HG02938 (cell line): Measurements from ENCODE around the gene RHEX.

ENCODE experiments used
- ATAC-seq: cut with Tn5 transposase; IDR thresholded peaks from one replicate; pipeline ENCODE4 v1.9.1; 2021; ENCODE audit warnings: mild to moderate bottlenecking, moderate library complexity; ENCODE audit not compliant: unreplicated experiment

RHEX gene

GRCh38 chr1:206087091-206087490, 34.1 kb downstream of the RHEX start:
- ATAC-seq = no peak

DNA sequence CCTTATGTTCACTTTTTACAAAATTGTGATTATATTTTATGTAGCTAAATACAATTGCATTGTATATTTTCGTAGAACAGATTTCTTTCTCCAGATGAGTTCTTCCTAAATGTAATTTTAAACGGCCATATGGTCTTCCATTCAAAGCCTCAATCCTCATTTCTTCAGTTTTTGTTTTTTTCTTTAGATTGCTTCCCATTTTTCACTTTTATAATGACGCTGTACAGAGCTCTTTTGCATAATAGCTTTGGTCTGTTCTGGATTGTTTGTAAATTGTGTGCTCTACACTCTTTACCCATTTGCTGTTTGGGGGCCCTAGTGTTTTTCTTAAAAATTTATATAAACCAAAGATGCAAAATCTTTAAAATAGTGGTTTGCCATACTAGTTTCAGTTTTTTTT, 36.4 kb downstream of the RHEX start:
- no peak for ATAC-seq

- no peak for ATAC-seq
Measured at GRCh38 chr1:206094024-206094423, 41.1 kb downstream of the RHEX start.

DNA sequence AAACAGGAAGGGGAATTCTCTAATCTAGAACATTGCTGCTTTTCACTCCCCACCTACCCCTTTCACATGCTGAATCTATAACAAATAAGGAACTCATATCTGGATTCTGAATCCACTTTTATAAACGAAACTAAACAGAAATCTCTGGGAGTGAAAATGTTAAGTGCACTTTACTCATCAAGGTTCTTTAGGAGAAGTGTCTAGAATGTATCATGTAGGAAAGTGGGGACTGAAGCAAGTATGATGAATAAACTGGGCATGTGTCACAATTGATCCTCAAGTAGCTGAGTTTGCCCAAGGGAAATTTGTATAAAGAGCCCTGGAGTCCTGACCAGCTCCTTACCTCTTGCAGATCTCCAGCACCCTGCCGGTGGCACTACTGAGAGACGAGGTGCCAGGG, 44.4 kb downstream of the RHEX start:
- no peak for ATAC-seq

DNA sequence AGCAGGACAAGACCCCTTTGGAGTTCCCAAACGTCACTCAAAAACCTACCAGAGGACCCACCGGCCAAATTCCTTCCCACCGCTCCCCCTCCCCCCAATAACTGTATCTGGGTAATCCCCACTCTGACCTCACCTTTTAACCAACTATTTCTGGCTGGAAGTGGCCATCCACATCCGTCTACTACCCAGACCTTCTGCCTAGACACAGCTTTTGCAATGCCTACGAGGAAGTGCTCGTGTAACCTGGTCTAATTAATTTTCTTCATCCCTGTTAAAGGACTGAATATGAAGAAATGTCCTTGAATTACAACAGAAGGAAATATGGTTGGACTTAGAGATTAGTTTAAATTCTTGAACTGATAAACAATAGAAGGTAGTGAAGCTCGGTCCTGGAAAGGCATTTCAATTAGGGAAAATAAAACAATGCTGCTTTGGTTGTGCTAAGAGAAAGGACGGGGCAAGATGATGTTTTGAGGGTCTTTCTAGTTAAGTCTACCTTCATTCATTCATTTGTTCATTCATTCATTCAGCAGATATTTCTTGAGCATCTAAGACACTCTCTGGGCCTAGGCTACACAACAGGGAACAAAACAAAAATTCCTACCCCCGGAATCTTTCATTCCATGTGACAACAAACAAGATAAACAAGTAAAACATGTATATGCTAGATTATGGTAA, 45.4 kb downstream of the RHEX start:
- ATAC-seq = no peak

DNA sequence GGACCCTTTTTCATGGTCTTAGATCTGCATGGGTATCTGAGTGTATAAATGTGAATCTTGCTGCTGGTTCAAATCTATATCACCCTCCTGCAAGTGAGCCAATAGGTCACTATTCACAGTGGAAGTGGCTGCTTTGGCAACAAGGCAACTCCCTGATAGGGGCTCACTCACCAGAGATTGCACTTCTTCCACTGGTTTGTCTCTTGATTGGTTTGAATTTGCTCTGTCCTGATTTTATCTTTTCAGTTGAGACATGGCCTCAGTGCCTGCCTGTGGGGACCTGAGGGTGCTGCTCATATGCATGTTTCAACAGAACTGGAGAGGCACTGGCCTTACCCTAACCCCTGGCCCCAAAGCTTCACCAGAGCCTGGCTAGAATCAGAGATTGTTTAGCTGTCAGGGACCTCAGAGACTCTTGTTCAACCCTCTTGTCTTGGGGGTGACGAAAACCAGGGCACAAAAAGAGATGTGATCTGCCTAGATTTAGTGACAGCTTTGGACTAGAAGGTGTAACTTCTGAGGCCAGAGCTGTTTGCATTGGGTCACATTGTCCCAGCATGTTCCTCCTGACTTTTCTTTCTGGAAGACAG, 47.3 kb downstream of the RHEX start:
- no peak for ATAC-seq

DNA sequence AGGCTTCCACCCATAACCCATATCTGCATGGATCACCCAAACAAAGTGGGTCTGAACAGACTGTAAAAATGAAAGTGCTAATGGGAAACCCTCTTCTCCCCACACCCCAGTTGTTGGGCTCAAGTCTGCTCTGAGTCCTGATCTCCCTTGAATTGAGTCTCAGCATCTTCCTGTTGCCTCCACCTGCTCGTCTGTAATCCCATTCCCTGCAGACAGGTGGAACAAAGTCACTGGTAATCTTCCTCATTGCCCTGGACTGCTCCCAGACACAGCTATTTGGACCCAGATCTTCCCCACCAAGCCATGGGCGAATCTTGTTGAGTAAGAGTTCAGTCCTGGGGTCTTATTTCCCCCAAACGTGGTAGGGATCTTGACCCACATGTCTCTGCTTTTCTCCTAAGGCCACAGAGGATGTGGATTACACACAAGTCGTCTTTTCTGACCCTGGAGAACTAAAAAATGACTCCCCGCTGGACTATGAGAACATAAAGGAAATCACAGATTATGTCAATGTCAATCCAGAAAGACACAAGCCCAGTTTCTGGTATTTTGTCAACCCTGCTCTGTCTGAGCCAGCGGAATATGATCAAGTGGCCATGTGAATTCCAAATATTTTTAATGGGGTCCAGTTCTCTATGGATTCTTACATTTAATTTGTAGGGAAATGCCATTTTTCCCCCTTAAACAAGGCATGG, 48.5 kb downstream of the RHEX start:
- ATAC-seq = no peak

GRCh38 chr1:206102292-206102936, 49.4 kb downstream of the RHEX start:
- no peak for ATAC-seq

DNA sequence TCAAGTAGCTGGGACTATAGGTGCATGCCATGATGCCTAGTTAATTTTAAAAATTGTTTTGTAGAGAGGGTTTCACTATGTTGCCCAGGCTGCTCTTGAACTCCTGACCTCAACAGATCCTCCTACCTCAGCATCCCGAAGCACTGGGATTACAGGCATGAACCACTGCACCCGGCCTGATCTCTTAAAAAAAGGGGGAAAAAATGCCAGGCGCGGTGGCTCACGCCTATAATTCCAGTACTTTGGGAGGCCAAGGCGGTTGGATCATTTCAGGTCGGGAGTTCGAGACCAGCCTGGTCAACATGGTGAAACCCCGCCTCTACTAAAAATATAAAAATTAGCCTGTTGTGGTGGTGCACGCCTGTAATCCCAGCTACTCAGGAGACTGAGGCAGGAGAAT, 51.0 kb downstream of the RHEX start:
- no peak for ATAC-seq

- ATAC-seq = no peak
Measured at GRCh38 chr1:206105464-206105995, 52.6 kb downstream of the RHEX start.

- ATAC-seq = no peak
Measured at GRCh38 chr1:206106328-206107167, 53.6 kb downstream of the RHEX start.

GRCh38 chr1:206107168-206107544, 54.2 kb downstream of the RHEX start:
- ATAC-seq = no peak

DNA sequence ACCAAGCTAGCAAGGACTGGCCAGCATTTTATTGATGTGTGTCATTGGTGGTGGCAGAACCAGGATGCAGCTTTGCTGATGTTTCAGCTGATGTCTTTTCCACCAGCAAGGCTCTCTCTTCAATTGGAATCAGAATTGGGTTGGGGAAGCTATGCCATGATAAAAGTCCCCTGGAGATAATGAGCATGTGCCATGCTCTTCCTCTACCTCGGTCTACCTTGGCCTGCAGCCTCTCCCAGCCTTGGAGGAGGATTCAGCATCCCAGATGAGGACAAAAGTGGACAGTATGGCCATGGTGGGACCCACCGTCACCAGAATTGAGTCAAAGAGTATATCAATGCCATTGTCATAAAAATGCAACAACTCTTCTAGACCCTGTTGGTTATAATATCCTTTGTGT, 55.7 kb downstream of the RHEX start:
- ATAC-seq = no peak

GRCh38 chr1:206109718-206110117, 56.7 kb downstream of the RHEX start:
- ATAC-seq = no peak

DNA sequence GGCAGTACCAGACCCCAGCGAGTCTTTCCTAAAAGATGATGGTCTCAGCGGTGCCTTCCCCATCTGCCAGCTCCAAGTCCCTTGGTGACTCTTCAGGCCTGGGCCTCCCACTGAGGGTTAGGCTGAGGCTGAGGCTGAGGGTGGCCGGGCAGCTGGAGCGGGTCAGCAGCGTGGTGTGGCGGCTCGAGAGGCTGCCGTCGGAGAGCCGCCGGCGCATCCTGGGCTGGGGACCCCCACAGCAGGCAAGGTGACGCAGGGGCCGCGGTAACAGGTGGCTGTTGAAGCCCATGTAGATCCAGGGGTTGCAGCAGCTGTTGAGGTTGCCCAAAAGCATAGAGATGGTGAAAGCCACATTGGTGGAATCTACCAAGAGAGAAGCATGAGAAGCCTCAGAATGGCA, 57.2 kb downstream of the RHEX start:
- no peak for ATAC-seq

DNA sequence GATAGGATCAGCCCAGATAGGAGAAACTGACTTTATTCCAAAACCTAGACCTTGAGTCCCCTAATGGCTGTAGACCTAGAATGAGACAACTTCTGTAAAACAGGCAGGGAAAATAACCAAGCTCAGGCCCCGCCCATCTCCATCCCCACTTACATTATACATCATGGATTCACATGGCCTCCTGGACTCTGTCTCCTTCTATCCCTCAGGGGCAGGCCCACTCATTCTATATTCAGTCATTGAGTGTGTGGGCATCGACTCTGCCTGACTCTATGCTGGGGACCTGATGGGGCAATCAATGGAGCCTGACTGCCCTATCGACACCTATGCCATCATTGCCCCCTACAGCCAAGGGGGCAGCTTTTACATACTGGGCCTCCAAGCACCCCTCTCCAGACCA, 57.8 kb downstream of the RHEX start:
- no peak for ATAC-seq

DNA sequence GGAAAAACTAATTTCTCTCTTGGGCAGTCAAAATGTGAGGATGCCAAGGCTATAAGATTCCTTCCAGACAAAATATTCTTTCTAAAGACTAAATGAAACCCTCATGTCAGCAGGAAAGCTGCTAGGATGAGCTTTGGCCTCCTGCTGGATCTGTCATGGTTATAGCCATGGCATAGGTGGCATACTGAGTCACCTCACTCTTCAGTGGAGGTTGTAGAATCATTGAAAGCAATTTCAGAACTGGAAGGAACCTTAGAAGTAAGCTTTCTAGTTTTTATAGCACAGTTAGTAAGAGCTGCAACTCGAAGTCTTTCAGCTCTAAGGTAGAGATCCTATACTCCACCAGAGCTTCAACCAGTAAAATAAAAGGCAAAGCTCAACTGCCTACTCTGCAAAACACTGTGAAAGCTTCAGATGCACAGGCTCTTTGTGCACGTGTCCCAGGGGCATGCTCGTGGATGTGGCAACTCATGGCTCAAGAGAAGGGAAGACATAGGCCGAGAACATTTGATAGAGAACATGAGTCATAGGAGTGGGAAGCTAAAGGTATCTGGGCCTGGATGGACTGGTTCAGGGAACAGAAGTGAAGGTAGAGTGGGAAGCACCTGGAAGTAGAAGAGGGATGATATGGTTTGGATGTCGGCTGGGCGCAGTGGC, 58.4 kb downstream of the RHEX start:
- ATAC-seq = no peak

DNA sequence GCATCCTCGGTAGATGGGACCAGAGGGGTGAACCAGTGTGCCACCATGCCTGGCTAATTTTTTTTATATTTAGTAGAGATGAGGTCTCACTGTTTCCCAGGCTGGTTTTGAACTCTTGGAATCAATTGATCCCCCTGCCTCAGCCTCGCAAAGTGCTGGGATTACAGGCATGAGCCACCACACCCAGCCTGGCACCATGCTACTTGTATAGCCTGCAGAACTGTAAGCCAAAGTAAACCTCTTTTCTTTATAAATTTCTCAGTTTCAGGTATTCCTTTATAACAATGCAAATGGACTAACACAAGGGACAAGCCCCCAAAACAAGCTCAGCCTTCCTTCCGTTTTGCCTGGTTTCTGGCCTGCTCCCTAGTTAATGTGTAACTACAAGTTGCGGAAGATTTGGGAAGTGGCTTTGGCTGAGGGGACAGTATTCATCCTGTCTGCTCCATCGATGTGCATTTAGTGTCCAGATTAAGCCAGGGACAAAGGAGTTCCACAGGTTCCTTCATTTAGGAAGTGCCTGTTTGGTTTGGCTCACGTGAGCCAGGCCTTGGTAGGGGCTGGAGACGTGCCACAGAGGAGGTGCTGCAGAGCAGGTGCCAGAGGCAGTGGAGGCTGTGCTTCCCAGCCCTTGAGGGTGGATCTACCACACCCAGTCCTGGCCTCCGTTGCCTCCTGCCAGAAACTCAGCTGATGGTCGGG, 59.8 kb downstream of the RHEX start:
- no peak for ATAC-seq
